ENCODE data around the gene ARHGEF9.

The ARHGEF9 gene

DNA sequence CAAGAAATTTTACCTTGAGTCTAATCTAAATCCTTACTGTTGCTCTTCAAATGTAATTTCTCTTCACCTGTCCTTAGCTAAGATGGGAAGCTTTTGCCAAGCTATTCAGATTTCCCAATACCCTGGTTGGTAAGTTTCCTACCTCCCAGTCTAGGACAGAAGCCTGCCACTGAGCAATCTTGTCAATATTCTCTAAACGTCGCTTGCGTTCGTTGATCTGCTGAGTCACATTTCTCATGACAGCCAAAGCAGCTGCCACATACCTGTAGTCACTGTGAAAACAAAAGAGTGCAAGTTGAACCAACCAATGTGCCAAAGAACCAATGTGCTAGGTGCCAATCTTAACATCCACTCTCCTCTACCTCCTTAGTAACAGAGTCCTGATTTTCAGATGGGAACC, 111.1 kb downstream of the ARHGEF9 start:
- TF ChIP-seq, protein P1, sequence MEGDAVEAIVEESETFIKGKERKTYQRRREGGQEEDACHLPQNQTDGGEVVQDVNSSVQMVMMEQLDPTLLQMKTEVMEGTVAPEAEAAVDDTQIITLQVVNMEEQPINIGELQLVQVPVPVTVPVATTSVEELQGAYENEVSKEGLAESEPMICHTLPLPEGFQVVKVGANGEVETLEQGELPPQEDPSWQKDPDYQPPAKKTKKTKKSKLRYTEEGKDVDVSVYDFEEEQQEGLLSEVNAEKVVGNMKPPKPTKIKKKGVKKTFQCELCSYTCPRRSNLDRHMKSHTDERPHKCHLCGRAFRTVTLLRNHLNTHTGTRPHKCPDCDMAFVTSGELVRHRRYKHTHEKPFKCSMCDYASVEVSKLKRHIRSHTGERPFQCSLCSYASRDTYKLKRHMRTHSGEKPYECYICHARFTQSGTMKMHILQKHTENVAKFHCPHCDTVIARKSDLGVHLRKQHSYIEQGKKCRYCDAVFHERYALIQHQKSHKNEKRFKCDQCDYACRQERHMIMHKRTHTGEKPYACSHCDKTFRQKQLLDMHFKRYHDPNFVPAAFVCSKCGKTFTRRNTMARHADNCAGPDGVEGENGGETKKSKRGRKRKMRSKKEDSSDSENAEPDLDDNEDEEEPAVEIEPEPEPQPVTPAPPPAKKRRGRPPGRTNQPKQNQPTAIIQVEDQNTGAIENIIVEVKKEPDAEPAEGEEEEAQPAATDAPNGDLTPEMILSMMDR (IDR thresholded peaks at IDR 0.05; ENCODE audit: insufficient read depth, low read depth, low read length, missing control alignments): no peak
- no peak overlapping the region for H3K4me3 ChIP-seq (ENCODE audit: low read depth, low read length)
- DNase-seq (ENCODE audit: low read depth): no peak

DNA sequence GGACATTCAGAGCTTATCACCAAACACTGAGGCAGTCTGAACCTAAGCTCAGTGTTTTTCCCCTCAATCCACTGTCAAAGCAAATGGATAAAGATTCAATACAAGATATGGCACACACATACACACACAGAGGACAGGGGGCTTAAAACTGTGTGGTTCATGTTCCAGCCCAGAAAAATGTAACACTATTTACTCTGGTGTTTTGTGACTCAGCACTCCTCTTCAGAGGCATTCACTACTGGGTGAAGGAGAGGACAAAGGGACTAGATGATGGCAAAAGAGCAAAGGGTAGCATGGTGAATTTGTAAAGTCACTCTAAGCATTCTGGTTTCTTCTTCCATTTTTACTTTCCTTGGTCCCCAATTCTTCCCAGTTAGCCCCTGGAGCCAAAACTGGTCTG, 120.3 kb downstream of the ARHGEF9 start:
- DNase-seq (ENCODE audit: low read depth): no peak
- H3K4me3 ChIP-seq (ENCODE audit: low read depth, low read length): no peak overlapping the region
- TF ChIP-seq, protein P1 (IDR thresholded peaks at IDR 0.05; ENCODE audit: insufficient read depth, low read depth, low read length, missing control alignments): no peak

DNA sequence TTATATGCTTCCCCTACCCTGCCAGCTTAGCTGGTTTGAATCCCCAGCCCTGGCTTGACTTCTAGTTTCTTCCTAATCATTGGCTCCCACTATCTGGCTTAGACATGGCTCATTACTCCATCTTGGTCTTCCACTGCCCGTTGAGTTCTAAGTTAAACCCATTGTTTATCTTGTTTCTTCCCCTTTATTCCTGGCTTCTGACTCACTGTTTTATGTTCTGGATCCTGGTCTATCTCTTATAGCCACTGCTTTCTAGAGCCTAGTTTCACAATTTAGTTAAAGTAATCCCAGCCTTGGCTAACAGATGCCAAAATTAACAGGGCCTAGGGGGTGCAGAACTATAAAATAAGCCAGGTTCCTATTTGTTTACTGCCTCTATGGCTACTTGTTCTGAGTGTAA, 120.9 kb downstream of the ARHGEF9 start:
- no peak for DNase-seq (ENCODE audit: low read depth)
- TF ChIP-seq, protein P1 (IDR thresholded peaks at IDR 0.05; ENCODE audit: insufficient read depth, low read depth, low read length, missing control alignments): no peak
- no peak overlapping the region for H3K4me3 ChIP-seq (ENCODE audit: low read depth, low read length)

DNA sequence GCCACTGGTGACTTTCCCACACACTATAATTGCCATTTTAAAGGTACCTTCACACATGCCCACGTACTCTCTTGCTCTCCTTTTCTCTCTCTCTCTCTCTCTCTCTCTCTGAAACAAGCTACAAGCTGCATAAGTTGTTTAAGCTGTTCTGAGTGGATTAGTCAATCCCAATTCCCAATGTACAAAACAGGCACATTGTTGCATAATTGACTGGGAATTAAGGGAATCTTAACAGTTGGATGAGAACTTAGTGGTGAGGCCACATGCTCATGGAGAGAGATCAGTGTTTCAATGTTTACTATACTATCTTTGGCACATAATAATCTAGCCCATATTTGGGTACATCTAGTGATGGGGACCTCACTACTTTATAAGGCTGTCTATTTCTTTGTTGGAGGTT, 123.3 kb downstream of the ARHGEF9 start:
- DNase-seq (ENCODE audit: low read depth): no peak
- no peak overlapping the region for H3K4me3 ChIP-seq (ENCODE audit: low read depth, low read length)
- TF ChIP-seq, protein P1 (IDR thresholded peaks at IDR 0.05; ENCODE audit: insufficient read depth, low read depth, low read length, missing control alignments): no peak

DNA sequence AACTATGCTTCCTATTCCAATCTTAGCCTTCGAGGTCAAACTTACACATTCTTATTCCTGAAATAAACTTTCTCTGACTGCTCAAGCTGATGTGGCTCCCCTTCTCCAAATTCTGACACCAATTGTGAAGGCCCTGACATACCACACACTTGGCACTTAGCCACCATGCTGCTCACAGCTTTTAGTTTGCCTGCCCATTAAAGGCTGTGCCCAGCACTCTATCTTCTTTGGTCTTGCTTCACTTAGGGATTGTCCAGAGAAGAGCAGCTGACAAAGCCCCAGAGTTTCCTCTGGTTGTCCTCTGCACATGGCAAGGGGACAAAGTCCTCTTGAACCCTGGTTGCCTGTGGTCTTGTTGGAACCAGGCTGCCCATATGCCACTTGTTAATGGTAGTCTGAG, 126.1 kb downstream of the ARHGEF9 start:
- no peak overlapping the region for H3K4me3 ChIP-seq (ENCODE audit: low read depth, low read length)
- no peak for DNase-seq (ENCODE audit: low read depth)

DNA sequence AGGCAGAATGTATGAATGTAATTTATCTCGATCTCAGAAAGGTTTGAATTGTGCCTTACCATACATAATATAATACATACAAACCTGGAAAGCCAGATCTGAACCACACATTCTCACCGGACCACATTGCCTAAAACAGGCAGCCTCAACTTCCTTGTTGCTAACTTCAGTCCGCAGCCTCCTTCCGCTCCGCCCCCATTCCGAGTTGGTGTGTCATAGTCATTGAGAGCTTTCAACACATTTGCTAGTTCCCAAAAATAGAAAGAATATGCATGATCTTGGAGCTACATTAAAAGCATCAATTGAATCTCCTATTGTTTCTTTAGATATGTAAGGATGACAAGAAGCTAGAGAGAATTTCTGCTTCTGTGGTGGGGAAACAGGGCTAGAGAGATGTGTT, 127.2 kb downstream of the ARHGEF9 start:
- no peak for DNase-seq (ENCODE audit: low read depth)
- no peak overlapping the region for H3K4me3 ChIP-seq (ENCODE audit: low read depth, low read length)
- TF ChIP-seq, protein P1 (IDR thresholded peaks at IDR 0.05; ENCODE audit: insufficient read depth, low read depth, low read length, missing control alignments): no peak

More for the DNA sequence above, 126.1 kb downstream of the ARHGEF9 start:
- TF ChIP-seq, protein P1 (IDR thresholded peaks at IDR 0.05; ENCODE audit: insufficient read depth, low read depth, low read length, missing control alignments): no peak

DNA sequence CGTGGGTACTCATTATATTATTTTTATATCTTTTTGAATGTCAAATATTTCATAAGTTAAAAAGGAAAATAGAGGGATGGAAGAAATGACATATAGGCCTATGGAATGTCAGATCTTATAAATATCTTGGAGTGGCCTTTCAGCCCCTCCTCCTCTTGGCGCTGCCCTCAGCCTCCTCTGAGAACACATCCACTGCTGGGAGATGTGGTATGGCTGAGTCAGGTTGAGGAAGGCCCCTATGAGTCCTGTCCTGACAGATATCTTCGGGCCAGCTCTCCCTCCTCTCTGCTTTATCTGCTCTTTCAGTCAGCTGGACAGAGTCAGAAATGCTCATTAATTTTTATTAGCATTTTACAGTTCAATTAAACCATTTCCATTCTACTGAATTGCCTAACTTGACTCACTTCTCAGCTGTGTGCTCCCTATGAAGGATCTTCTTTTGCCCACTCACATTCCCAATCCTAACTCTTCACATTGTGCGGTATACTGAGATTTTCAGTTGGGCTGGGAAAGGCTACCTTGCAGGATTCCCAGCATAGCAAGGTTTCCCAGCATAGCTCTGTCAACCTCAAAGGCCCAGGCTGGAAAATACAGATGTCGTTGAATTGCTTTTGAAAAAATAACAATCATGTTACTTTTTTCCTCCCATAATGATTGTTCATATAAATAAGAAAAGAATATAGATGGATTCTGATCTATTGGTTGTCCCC, 128.0 kb downstream of the ARHGEF9 start:
- TF ChIP-seq, protein P1 (IDR thresholded peaks at IDR 0.05; ENCODE audit: insufficient read depth, low read depth, low read length, missing control alignments): no peak
- no peak overlapping the region for H3K4me3 ChIP-seq (ENCODE audit: low read depth, low read length)
- DNase-seq (ENCODE audit: low read depth): no peak
